NB4 (cell line): ENCODE data around the gene PSMB8.

Source experiments
- MAX ChIP-seq: IDR thresholded peaks from 2 replicates; pipeline ENCODE4 v1.6.1; 2011; ENCODE audit warnings: low read depth, low read length
- POLR2A ChIP-seq: IDR thresholded peaks from 2 replicates; pipeline ENCODE4 v1.6.1; 2011; ENCODE audit warnings: mild to moderate bottlenecking; ENCODE audit not compliant: insufficient read length; ENCODE audit errors: extremely low read depth
- TF ChIP-seq, protein P1 (sequence below): IDR thresholded peaks from one replicate; pipeline ENCODE4 v1.5.1; 2012; ENCODE audit warnings: low read depth, low read length

DNA sequence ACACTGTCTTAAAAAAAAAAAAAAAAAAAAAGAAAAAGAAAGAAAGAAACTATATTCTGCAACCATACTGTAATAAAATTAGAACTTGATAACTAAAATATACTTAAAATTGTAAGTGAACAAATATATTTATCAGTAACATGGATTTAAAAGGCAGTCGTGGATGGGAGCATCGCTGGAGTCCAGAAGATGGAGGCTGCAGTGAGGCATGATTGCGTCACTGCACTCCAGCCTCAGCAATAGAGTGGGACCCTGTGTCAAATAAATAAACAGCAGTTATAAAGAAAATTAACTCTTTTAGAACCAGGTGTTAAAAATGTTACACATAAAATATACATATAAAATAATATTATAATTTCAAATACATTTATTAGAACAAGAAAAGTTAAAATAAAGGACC, 18.9 kb upstream of the PSMB8 start:
- TF ChIP-seq, protein P1, sequence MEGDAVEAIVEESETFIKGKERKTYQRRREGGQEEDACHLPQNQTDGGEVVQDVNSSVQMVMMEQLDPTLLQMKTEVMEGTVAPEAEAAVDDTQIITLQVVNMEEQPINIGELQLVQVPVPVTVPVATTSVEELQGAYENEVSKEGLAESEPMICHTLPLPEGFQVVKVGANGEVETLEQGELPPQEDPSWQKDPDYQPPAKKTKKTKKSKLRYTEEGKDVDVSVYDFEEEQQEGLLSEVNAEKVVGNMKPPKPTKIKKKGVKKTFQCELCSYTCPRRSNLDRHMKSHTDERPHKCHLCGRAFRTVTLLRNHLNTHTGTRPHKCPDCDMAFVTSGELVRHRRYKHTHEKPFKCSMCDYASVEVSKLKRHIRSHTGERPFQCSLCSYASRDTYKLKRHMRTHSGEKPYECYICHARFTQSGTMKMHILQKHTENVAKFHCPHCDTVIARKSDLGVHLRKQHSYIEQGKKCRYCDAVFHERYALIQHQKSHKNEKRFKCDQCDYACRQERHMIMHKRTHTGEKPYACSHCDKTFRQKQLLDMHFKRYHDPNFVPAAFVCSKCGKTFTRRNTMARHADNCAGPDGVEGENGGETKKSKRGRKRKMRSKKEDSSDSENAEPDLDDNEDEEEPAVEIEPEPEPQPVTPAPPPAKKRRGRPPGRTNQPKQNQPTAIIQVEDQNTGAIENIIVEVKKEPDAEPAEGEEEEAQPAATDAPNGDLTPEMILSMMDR, result no peak
- no peak for TF ChIP-seq POLR2A
- no peak for TF ChIP-seq MAX
